ENCODE results near the gene SSBP3.

Gene SSBP3

GRCh38 chr1:54282101-54282847 lies 123.9 kb downstream of the SSBP3 start:
- DNase-seq: no peak

GRCh38 chr1:54280651-54281050 lies 125.5 kb downstream of the SSBP3 start:
- no peak for DNase-seq

- no peak for DNase-seq
Observed at GRCh38 chr1:54279457-54279856, 126.7 kb downstream of the SSBP3 start.

GRCh38 chr1:54278941-54279422 lies 127.2 kb downstream of the SSBP3 start:
- DNase-seq: no peak

GRCh38 chr1:54277451-54278341 lies 128.5 kb downstream of the SSBP3 start:
- no peak for DNase-seq

GRCh38 chr1:54276617-54277450 lies 129.4 kb downstream of the SSBP3 start:
- DNase-seq: no peak

GRCh38 chr1:54275349-54275748 lies 130.8 kb downstream of the SSBP3 start:
- DNase-seq: no peak

GRCh38 chr1:54274881-54275280 lies 131.3 kb downstream of the SSBP3 start:
- no peak for DNase-seq

GRCh38 chr1:54274448-54274847 lies 131.7 kb downstream of the SSBP3 start:
- DNase-seq: no peak

- DNase-seq: no peak
Observed at GRCh38 chr1:54273795-54274163, 132.4 kb downstream of the SSBP3 start.

- no peak for DNase-seq
Observed at GRCh38 chr1:54273092-54273794, 133.0 kb downstream of the SSBP3 start.

GRCh38 chr1:54272772-54273091 lies 133.5 kb downstream of the SSBP3 start:
- no peak for DNase-seq

- DNase-seq: no peak
Observed at GRCh38 chr1:54272134-54272533, 134.1 kb downstream of the SSBP3 start.

- no peak for DNase-seq
Observed at GRCh38 chr1:54271341-54271740, 134.9 kb downstream of the SSBP3 start.

- no peak for DNase-seq
Observed at GRCh38 chr1:54270543-54270942, 135.7 kb downstream of the SSBP3 start.

- DNase-seq: no peak
Observed at GRCh38 chr1:54268762-54269297, 137.4 kb downstream of the SSBP3 start.

- no peak for DNase-seq
Observed at GRCh38 chr1:54267815-54268761, 138.1 kb downstream of the SSBP3 start.

GRCh38 chr1:54266908-54267307 lies 139.3 kb downstream of the SSBP3 start:
- no peak for DNase-seq

GRCh38 chr1:54266195-54266594 lies 140.0 kb downstream of the SSBP3 start:
- DNase-seq: no peak

GRCh38 chr1:54265659-54266058 lies 140.5 kb downstream of the SSBP3 start:
- DNase-seq: no peak

- DNase-seq: no peak
Observed at GRCh38 chr1:54265126-54265525, 141.1 kb downstream of the SSBP3 start.

All from activated CD8-positive, alpha-beta memory T cell treated with anti-CD3 and anti-CD28 coated beads for 24 hours (primary cell).